GM21723 (cell line): Measurements from ENCODE around the gene MAP3K5.
"Not testable (repeated sequence)": the region's sequence is repeated elsewhere in the genome, so short reads cannot be mapped to it uniquely, and the experiment has no call there.

Experiments
- ATAC-seq: cut with Tn5 transposase; IDR thresholded peaks from one replicate; pipeline ENCODE4 v1.9.1; 2021; ENCODE audit warnings: mild to moderate bottlenecking, moderate library complexity; ENCODE audit not compliant: unreplicated experiment

The MAP3K5 gene

DNA sequence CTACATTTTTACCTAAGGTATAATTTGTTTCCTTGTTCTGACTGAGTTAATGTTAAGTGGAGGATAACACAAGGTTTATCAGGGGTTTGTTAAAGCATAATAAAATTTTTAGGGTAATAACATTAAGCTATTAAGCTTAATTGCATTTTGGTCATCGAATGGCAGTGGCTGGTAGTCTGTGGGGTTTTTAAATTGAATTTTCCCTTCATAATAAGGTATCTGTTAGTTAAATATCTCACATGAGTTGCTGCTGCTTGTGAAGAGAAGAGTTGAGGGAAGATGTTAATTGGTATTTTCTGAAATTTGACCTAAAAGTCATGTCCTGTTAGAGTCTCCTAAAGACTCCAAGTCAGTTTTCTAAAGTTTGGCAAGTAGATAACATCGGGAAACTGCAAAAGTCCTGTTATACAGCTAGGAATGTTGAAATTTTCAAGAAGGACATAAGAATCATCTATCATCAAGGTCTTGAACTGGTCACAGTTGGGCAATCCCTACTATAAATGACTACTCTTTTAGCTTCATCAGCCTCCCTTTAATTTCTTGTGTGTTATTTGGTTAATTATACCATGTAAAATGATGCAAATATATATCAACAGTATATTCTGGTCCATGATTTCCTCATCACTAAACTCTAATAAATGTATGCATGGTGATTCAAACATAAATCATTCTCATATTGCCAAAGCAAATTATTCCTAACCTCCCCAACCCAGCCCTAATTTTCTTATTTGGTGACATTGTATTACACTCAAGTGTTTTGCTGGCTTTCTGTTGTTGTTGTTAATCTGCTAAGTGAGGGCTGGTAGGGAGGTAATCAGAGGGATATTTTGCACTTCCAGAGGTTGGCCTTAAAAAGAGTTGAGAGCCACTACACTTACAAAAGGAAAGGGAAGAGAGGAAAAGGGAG is 64.0 kb downstream of the MAP3K5 start:
- ATAC-seq = no peak

DNA sequence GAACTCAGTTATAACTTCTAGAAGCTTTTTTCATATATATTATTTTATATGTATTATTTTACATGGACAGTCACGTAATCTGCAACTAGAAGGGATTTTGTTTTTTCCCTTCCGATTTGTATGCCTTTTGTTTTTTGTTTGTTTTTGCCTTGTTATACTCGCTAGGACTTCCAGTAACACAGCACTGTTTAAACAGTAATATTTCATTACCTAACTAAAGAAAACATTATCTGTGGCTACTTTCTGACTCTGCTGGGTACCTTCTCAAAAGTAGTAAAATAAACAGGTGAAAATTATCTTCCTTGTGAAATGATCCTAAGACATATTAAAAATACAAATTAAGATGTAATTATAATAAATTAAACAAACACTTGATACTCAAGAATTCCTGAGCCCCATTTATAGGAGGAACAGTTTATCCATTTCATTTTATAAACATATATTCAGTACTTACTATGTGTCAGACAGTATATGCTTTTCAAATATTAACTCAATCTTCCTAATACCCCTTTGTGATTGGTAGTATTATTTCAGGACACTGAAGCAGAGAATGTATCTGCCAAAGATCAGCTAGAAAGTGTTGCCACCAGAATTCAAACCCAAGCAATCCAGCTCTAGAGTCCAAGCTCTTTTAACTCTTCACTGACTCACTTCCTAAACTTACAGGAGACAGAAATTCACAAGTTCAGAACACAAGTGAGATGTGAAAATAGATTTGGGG is 65.3 kb downstream of the MAP3K5 start:
- ATAC-seq = no peak

DNA sequence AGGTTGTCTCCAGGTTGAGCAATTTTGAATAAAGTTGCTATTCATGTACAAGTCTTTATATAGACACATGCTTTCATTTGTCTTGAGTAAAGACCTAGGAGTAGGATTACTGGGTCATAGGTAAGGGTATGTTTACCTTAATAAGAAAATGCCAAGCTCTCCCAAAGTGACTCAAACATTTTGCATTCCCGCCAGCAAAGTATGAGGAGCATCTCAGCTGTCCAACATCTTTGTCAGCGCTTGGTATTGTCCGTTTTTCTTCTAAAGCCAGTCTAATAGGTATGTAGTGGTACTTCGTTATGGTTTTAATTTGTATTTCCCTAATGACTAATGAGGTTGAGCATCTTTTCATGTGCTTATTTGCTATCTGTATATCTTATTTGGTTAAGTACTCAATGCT is 67.2 kb downstream of the MAP3K5 start:
- no peak for ATAC-seq

DNA sequence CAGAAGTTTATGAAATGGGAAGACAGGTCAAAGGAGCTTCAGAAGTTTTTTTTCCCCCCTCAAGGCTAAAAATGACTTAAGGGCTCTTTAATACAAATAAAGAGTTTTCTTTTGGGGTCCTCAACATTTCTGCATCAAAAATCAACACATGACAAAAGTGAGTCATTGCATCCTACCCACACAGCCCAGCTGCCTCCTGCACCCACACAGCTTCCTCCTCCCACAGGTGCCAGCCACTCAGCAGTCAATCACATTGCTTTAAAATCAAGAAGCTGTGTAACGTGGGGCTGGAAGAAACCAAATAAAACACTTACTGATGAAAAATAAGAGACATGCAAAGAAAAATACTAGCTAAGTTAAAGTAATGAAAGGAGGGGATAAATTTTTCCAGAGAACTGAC is 68.5 kb downstream of the MAP3K5 start:
- ATAC-seq = no peak

GRCh38 chr6:136721467-136721866 is 70.8 kb downstream of the MAP3K5 start:
- no peak for ATAC-seq

DNA sequence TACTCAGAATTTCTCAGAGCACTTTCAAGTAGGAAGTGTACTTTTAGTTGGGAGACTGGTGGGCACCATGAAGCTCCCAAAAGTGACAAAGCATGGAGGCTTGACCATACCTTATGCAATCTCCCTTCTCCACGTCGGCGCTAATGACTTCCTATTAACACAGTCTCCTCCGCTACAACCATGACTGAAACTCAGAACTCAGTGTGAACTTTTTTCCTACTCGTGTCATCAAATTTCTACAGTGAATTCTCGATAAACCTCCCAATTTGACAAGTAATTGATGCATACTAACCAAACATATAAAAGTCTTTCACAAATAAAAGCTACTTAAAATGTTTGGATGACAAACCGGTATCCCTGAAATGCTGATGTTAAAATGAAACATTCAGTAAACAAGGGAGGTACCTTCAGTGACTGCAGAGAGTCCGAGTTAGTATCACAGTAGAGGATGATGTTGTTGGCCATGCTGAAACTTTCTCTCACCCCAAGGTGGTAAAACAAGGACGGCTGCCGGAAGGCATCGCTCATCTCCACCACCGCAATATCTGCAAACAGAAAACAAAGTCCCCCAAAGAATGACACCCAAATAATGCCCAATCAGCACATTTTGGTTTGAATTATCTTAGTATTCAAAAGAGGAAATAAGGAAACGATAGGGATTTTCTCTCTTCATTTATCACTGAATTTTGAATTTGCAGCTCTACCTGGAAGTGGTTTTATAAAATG is 72.1 kb downstream of the MAP3K5 start:
- ATAC-seq = peak; percentile 50

- ATAC-seq = peak; percentile 50
These were observed 72.8 kb downstream of the MAP3K5 start for GRCh38 chr6:136719280-136720044.

- no peak for ATAC-seq
These were observed 73.8 kb downstream of the MAP3K5 start for GRCh38 chr6:136718476-136718875.

DNA sequence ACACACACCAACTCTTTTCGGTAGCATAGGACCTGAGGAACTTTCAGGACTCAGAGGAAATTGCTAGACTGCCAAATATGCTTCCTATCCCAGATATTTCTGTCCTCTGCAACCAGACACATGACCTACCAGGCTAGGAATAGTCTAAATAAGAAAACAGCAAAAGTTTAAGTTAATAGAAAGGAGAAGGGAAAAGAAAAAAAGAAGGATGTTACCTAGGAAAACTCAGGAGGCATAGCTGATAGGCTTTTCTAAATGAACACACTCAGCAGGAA is 74.6 kb downstream of the MAP3K5 start:
- peak; percentile 11 for ATAC-seq

GRCh38 chr6:136716917-136717715 is 75.2 kb downstream of the MAP3K5 start:
- peak; percentile 54 for ATAC-seq

- not testable (repeated sequence) for ATAC-seq
These were observed 79.6 kb downstream of the MAP3K5 start for GRCh38 chr6:136712642-136713041.

DNA sequence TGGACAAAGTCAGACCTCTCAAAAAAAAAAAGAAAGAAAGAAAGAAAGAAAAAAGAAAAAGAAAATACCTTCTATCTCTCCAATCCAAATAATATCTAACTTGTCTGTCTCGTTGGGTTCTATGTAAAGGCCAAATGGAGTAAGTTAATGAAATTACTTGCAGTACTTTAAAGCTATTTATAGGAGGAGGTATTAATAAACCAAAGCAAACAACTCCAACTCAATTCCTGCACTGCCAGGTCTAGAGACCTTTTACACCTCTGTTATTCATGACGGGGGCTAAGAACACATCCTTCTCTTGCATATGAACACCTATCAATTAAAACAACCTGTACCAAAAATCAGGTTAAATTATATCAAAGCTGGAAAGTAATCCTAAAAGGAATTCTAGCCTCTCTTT is 80.6 kb downstream of the MAP3K5 start:
- ATAC-seq = no peak

DNA sequence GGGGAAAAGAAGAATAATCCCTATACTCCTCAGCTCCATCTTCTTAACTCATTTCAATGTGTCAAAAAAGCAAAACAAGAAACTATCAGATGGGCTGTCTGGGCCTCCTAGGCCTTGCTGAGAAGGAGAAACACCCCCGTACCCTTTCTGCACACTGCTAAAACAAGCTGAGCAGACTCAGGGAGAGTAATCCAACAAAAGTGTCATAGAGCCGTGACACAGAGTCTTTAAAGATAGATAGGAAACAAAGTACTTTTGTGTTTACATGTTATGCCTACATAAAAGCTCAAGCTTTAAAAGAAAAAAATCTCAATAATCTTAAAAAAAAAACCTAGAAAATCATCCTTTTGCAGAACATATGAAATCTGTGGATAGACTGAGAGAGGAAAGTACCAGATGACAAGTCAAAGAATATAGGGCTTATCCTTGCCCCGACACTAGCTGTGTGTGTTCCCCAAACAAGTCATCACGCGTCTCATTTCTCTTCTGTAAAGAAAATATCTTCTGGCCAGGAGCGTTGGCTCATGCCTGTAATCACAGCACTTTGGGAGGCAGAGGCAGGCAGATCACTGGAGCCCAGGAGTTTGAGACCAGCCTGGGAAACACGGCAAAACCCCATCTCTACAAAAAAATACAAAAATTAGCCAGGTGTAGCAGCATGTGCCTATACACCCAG is 81.3 kb downstream of the MAP3K5 start:
- no peak for ATAC-seq

GRCh38 chr6:136709429-136709828 is 82.8 kb downstream of the MAP3K5 start:
- no peak for ATAC-seq

- ATAC-seq = no peak
These were observed 85.8 kb downstream of the MAP3K5 start for GRCh38 chr6:136706430-136706829.

GRCh38 chr6:136703331-136703865 is 88.9 kb downstream of the MAP3K5 start:
- no peak for ATAC-seq

GRCh38 chr6:136701045-136701444 is 91.2 kb downstream of the MAP3K5 start:
- ATAC-seq = no peak

GRCh38 chr6:136699358-136699757 is 92.9 kb downstream of the MAP3K5 start:
- ATAC-seq = no peak

GRCh38 chr6:136696783-136697364 is 95.4 kb downstream of the MAP3K5 start:
- no peak for ATAC-seq
